Mesenchymal stem cell (in vitro differentiated cells and primary cell): Measurements from ENCODE around the gene KNSTRN.
A peak's percentile ranks its signal among the peaks of the same experiment; 100 is the strongest.

Experiments used
- DNase-seq: peaks from one replicate; pipeline ENCODE4 v3.0.0-alpha.2; 2013
- H2AFZ ChIP-seq: one replicate; pipeline ENCODE4 v1.6.1; 2013; ENCODE audit warnings: low read depth, mild to moderate bottlenecking, control low read depth, inconsistent platforms, low read length, moderate library complexity
- H2AK5ac ChIP-seq: 2 replicates; pipeline ENCODE4 v1.6.1; 2013; ENCODE audit warnings: low read length, moderate library complexity, mild to moderate bottlenecking, inconsistent platforms; ENCODE audit not compliant: severe bottlenecking
- H2BK120ac ChIP-seq: one replicate; pipeline ENCODE4 v1.6.1; 2013; ENCODE audit warnings: low read depth, mild to moderate bottlenecking, inconsistent platforms, low read length, moderate library complexity
- H2BK12ac ChIP-seq, 2 experiments: one replicate each; pipeline ENCODE4 v1.6.1; 2013; ENCODE audit warnings: inconsistent platforms in 2 of 2, low read length in 2 of 2, mild to moderate bottlenecking in 2 of 2, moderate library complexity in 2 of 2, control low read depth in 1 of 2
- H2BK15ac ChIP-seq: one replicate; pipeline ENCODE4 v1.6.1; 2013; ENCODE audit warnings: mild to moderate bottlenecking, low read depth, inconsistent platforms; ENCODE audit not compliant: poor library complexity, severe bottlenecking
- H2BK5ac ChIP-seq: 2 replicates; pipeline ENCODE4 v1.6.1; 2013; ENCODE audit warnings: low read depth, mild to moderate bottlenecking, low read length, control low read depth, inconsistent platforms; ENCODE audit not compliant: poor library complexity, severe bottlenecking
- H3K14ac ChIP-seq, 2 experiments: one replicate each; pipeline ENCODE4 v1.6.1; 2013; ENCODE audit warnings: inconsistent platforms in 2 of 2, low read length in 2 of 2, control low read depth in 1 of 2, mild to moderate bottlenecking in 1 of 2, moderate library complexity in 1 of 2
- H3K18ac ChIP-seq, 2 experiments: one replicate each; pipeline ENCODE4 v1.6.1; 2013; ENCODE audit warnings: inconsistent platforms in 2 of 2, low read length in 2 of 2, control low read depth in 1 of 2, low read depth in 1 of 2, mild to moderate bottlenecking in 1 of 2
- H3K23ac ChIP-seq, 2 experiments: one replicate each; pipeline ENCODE4 v1.6.1; 2013; ENCODE audit warnings: inconsistent platforms in 2 of 2, low read length in 2 of 2, mild to moderate bottlenecking in 2 of 2, moderate library complexity in 2 of 2, control low read depth in 1 of 2
- H3K27ac ChIP-seq: 2 replicates; pipeline ENCODE4 v1.5.1; 2013; ENCODE audit warnings: mild to moderate bottlenecking, moderate library complexity, low read length, control low read depth, inconsistent platforms; ENCODE audit not compliant: poor library complexity, severe bottlenecking
- H3K27me3 ChIP-seq, 2 experiments: 2 replicates each; pipeline versions ENCODE4 v1.6.1 to v1.7.0; 2013; ENCODE audit warnings: low read length in 2 of 2, mild to moderate bottlenecking in 2 of 2, moderate library complexity in 2 of 2, control low read depth in 1 of 2, inconsistent platforms in 1 of 2; ENCODE audit not compliant: control insufficient read depth in 1 of 2, insufficient read depth in 1 of 2
- H3K36me3 ChIP-seq, 2 experiments: 2 replicates each; pipeline versions ENCODE4 v1.6.1 to v1.7.0; 2013; ENCODE audit warnings: low read length in 2 of 2, control low read depth in 1 of 2, inconsistent platforms in 1 of 2, low read depth in 1 of 2, mild to moderate bottlenecking in 1 of 2; ENCODE audit not compliant: insufficient read depth in 2 of 2, control insufficient read depth in 1 of 2
- H3K4ac ChIP-seq, 2 experiments: one replicate each; pipeline ENCODE4 v1.6.1; 2013; ENCODE audit warnings: inconsistent platforms in 2 of 2, low read length in 2 of 2, mild to moderate bottlenecking in 2 of 2, moderate library complexity in 2 of 2, control low read depth in 1 of 2, low read depth in 1 of 2
- H3K4me1 ChIP-seq: 2 replicates; pipeline ENCODE4 v1.6.1; 2013; ENCODE audit warnings: low read depth, low read length, control low read depth; ENCODE audit not compliant: control insufficient read depth, insufficient read depth
- H3K4me2 ChIP-seq: 2 replicates; pipeline ENCODE4 v1.6.1; 2013; ENCODE audit warnings: low read length, mild to moderate bottlenecking, inconsistent platforms; ENCODE audit not compliant: poor library complexity, severe bottlenecking
- H3K4me3 ChIP-seq, 2 experiments: 2 replicates each; pipeline versions ENCODE4 v1.5.1 to v1.7.0; 2013; ENCODE audit warnings: low read length in 2 of 2, mild to moderate bottlenecking in 2 of 2, control low read depth in 1 of 2, low read depth in 1 of 2; ENCODE audit not compliant: insufficient read depth in 1 of 2
- H3K79me1 ChIP-seq: replicated peaks from 2 replicates; pipeline ENCODE4 v1.6.1; 2013; ENCODE audit warnings: mild to moderate bottlenecking, control low read depth, low read length, inconsistent platforms; ENCODE audit not compliant: poor library complexity, severe bottlenecking
- H3K9ac ChIP-seq: 2 replicates; pipeline ENCODE4 v1.7.0; 2013; ENCODE audit warnings: mild to moderate bottlenecking, low read length, moderate library complexity
- H3K9me3 ChIP-seq: 2 replicates; pipeline ENCODE4 v1.7.0; 2013; ENCODE audit warnings: mild to moderate bottlenecking, low read length; ENCODE audit not compliant: control insufficient read depth
- H4K8ac ChIP-seq: one replicate; pipeline ENCODE4 v1.6.1; 2013; ENCODE audit warnings: inconsistent platforms, mild to moderate bottlenecking, low read length, moderate library complexity
- H4K91ac ChIP-seq: one replicate; pipeline ENCODE4 v1.6.1; 2013; ENCODE audit warnings: mild to moderate bottlenecking, low read length, inconsistent platforms
- WGBS: methylation state at CpG from one replicate; pipeline ENCODE4 v1.1.7; 2013; ENCODE audit warnings: mixed read lengths; 5-methylcytosine and 5-hydroxymethylcytosine counted together

The KNSTRN gene

DNA sequence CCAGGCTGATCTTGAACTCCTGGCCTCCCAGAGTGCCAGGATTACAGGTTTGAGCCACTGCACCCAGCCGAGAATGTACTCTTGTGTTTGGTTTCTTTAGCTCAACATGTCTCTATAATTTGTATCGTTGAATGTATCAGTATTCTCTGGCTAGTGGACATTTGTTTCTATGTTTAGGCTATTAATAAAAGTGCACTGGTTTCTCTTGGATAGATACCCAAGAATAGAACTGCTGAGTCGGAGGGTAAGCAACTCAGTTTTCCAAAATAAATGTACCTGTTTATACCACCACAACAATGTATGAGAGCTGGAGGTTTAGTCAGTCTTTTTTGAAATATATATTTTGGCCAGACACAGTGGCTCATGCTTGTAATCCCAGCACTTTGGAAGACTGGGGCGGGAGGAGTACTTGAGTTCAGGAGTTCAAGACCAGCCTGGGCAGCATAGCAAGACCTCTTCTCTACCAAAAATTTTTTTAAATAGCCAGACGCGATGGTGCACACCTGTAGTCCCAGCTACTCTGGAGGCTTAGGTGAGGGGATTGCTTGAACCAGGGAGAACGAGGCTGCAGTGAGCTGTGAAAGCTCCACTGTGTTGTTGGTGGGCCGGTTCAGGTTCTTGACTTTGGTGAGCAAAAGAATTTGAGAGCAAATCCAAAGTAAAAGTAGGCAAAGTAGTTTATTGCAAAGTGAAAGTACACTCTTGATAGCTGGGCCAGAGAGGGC lies 15.3 kb downstream of the KNSTRN start:
- Histone ChIP-seq H2BK15ac (no peak overlapping the region), H2BK5ac (no peak overlapping the region), H2AFZ (no peak overlapping the region), H3K23ac (no peak overlapping the region), H3K18ac (no peak overlapping the region), H3K4me1 (no peaks in the 10 kb centered on the region), H3K27me3 (no peaks in the 10 kb centered on the region), H3K79me1 (no peaks in the 10 kb centered on the region), H2BK12ac (no peak overlapping the region), H4K8ac (no peak overlapping the region), H3K4ac (no peak overlapping the region), H3K27ac (no peak overlapping the region), H3K9ac (no peak overlapping the region), H3K9me3 (no peaks in the 10 kb centered on the region), H4K91ac (no peak overlapping the region), H3K4me2 (no peak overlapping the region), H3K4me3 (no peak overlapping the region), H2BK120ac (no peak overlapping the region), H3K36me3 (peaks cover 2 to 19% of the 10 kb centered on the region in 2 experiments), H3K14ac (no peak overlapping the region), H2AK5ac (no peak overlapping the region)
- WGBS, result 89% methylated on average over 7 of the region's 8 CpGs
- DNase-seq, result no peak

GRCh38 chr15:40398413-40398873 lies 15.9 kb downstream of the KNSTRN start:
- no peak overlapping the region for H2BK5ac ChIP-seq
- no peak overlapping the region for H2AFZ ChIP-seq
- peaks cover 2 to 14% of the 10 kb centered on the region in 2 experiments for H3K36me3 ChIP-seq
- DNase-seq, result no peak
- no peak overlapping the region for H2BK12ac ChIP-seq
- WGBS, result 87% methylated on average over 4 of the region's 4 CpGs
- no peak overlapping the region for H2BK120ac ChIP-seq
- H3K27ac ChIP-seq, result no peak overlapping the region
- no peaks in the 10 kb centered on the region for H3K27me3 ChIP-seq
- H3K9me3 ChIP-seq, result no peaks in the 10 kb centered on the region
- H3K4ac ChIP-seq, result no peak overlapping the region
- H3K4me1 ChIP-seq, result no peaks in the 10 kb centered on the region
- no peak overlapping the region for H3K9ac ChIP-seq
- no peak overlapping the region for H3K14ac ChIP-seq
- H4K91ac ChIP-seq, result no peak overlapping the region
- no peak overlapping the region for H2BK15ac ChIP-seq
- H4K8ac ChIP-seq, result no peak overlapping the region
- H2AK5ac ChIP-seq, result no peak overlapping the region
- no peak overlapping the region for H3K4me2 ChIP-seq
- H3K23ac ChIP-seq, result no peak overlapping the region
- H3K79me1 ChIP-seq, result no peaks in the 10 kb centered on the region
- H3K18ac ChIP-seq, result no peak overlapping the region
- no peak overlapping the region for H3K4me3 ChIP-seq

- H2BK12ac ChIP-seq, result no peak overlapping the region
- no peak for DNase-seq
- H3K4me3 ChIP-seq, result no peak overlapping the region
- no peaks in the 10 kb centered on the region for H3K9me3 ChIP-seq
- H3K79me1 ChIP-seq, result no peaks in the 10 kb centered on the region
- H3K23ac ChIP-seq, result no peak overlapping the region
- no peaks in the 10 kb centered on the region for H3K4me1 ChIP-seq
- H2AK5ac ChIP-seq, result no peak overlapping the region
- H3K18ac ChIP-seq, result no peak overlapping the region
- no peak overlapping the region for H3K4me2 ChIP-seq
- H3K36me3 ChIP-seq, result peaks cover 0 to 4% of the 10 kb centered on the region in 2 experiments
- no peak overlapping the region for H3K27ac ChIP-seq
- H3K14ac ChIP-seq, result no peak overlapping the region
- no peak overlapping the region for H3K4ac ChIP-seq
- H2BK15ac ChIP-seq, result no peak overlapping the region
- no peak overlapping the region for H2AFZ ChIP-seq
- no peaks in the 10 kb centered on the region for H3K27me3 ChIP-seq
- 92% methylated on average over 7 of the region's 7 CpGs for WGBS
- no peak overlapping the region for H4K91ac ChIP-seq
- no peak overlapping the region for H3K9ac ChIP-seq
- no peak overlapping the region for H2BK5ac ChIP-seq
- no peak overlapping the region for H4K8ac ChIP-seq
- H2BK120ac ChIP-seq, result no peak overlapping the region
These were observed 16.8 kb downstream of the KNSTRN start for GRCh38 chr15:40399370-40399769.

DNA sequence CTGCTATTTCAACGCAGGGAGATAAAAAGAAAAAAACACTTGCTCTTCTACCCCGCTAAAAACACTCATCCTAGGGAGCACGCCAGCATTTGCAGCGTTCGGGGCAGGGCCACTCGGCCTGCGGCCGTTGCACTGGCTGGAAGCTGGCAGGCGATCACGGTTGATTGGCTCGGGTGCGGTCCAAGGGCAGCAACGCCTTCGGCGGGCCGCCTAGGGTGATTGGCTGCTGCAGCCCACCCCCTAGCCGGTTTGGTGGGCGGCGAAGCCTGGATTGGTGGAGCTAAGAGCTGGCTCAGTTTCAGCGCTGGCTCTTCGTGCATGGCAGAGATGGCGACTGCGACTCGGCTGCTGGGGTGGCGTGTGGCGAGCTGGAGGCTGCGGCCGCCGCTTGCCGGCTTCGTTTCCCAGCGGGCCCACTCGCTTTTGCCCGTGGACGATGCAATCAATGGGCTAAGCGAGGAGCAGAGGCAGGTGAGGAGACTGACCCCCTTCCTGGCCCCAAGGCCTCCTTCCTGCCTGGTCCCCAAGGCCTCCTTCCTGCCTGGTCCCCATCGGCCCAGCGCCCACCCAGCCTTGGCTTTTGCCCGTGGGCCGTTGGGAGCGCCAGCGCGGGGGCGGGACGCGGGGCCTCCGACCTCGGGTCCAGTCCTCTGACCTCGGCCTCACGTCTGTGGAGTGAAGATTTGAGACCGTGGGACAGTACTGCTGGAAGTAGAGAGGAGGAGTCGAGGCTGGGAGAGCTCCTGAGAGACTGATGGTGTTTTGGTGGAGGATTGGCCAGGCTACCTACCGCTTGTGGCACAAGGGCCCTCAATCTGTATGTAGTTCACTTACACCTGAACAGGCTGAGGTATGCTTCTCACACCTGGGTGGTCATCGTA lies 23.2 kb downstream of the KNSTRN start, which contains the start of gene IVD:
TSS of gene IVD (plus strand) at position 295 of the 881 bp plus-strand sequence. CDS start at position 328, 33 bp downstream.
- Histone ChIP-seq H2BK15ac (no peak within 1 kb of the TSS), H2AK5ac (no peak within 1 kb of the TSS), H3K23ac (peak within 1 kb of the TSS in 1 of 2 experiments; percentile 77), H2BK5ac (no peak within 1 kb of the TSS), H3K18ac (peak within 1 kb of the TSS; percentile 68 to 95), H3K9ac (peak within 1 kb of the TSS; percentile 91), H3K27me3 (no peaks in the 10 kb centered on the region), H3K9me3 (no peaks in the 10 kb centered on the region), H4K8ac (peak within 1 kb of the TSS; percentile 88), H3K4me1 (peaks cover 7% of the 10 kb centered on the region), H2BK12ac (no peak within 1 kb of the TSS), H3K36me3 (peaks cover 27 to 32% of the 10 kb centered on the region in 2 experiments), H3K4ac (peak within 1 kb of the TSS in 1 of 2 experiments; percentile 60), H3K27ac (peak within 1 kb of the TSS; percentile 70), H3K4me3 (peak within 1 kb of the TSS; percentile 82 to 90), H3K14ac (peak within 1 kb of the TSS in 1 of 2 experiments; percentile 76), H2BK120ac (no peak within 1 kb of the TSS), H3K4me2 (peak within 1 kb of the TSS; percentile 87), H2AFZ (peak within 1 kb of the TSS; percentile 59), H4K91ac (peak within 1 kb of the TSS; percentile 65), H3K79me1 (peaks cover 31% of the 10 kb centered on the region)
- peak; percentile 97 for DNase-seq
- WGBS, result under 1% methylated on average over 54 of the region's 54 CpGs
